SU-DHL-6 (cell line): ENCODE results near the gene NRG3.

Experiments used
- H2AFZ ChIP-seq: fragments of 200-600 bp; sonication (generic); 2 replicates; pipeline ENCODE4 v1.6.1; 2014; ENCODE audit warnings: low read depth, mild to moderate bottlenecking, moderate library complexity, mixed read lengths, antibody characterized with exemption, low read length; ENCODE audit not compliant: severe bottlenecking
- H3F3A ChIP-seq: fragments of 200-600 bp; shearing (Covaris generic); 2 replicates; pipeline ENCODE4 v1.6.0; 2016; ENCODE audit warnings: antibody characterized with exemption, mild to moderate bottlenecking; ENCODE audit not compliant: insufficient read depth
- H3K27ac ChIP-seq: fragments of 200-600 bp; sonication (generic); 2 replicates; pipeline ENCODE4 v1.5.1; 2016; ENCODE audit warnings: low read depth, mild to moderate bottlenecking, low read length, moderate library complexity, mixed read lengths
- H3K27me3 ChIP-seq: fragments of 200-600 bp; sonication (generic), shearing (Covaris generic); 2 replicates; pipeline ENCODE4 v1.6.0; 2014; ENCODE audit warnings: mild to moderate bottlenecking, low read length
- H3K36me3 ChIP-seq: fragments of 200-600 bp; sonication (generic); 2 replicates; pipeline ENCODE4 v1.6.1; 2014; ENCODE audit warnings: mild to moderate bottlenecking, low read length, mixed read lengths
- H3K4me2 ChIP-seq: fragments of 300-600, 200-600 bp; shearing (Covaris generic), sonication (generic); 2 replicates; pipeline ENCODE4 v1.6.0; 2014; ENCODE audit warnings: low read length, low read depth, mild to moderate bottlenecking; ENCODE audit not compliant: poor library complexity, severe bottlenecking
- H3K4me3 ChIP-seq: fragments of 200-600 bp; sonication (generic); 2 replicates; pipeline ENCODE4 v1.5.1; 2014; ENCODE audit warnings: antibody characterized with exemption, low read length, mild to moderate bottlenecking, mixed read lengths; ENCODE audit not compliant: insufficient read depth, poor library complexity, severe bottlenecking
- H3K79me2 ChIP-seq: fragments of 200-600 bp; sonication (generic); 2 replicates; pipeline ENCODE4 v1.6.1; 2014; ENCODE audit warnings: mild to moderate bottlenecking, low read length, moderate library complexity; ENCODE audit not compliant: insufficient read depth
- H3K9ac ChIP-seq: fragments of 200-600 bp; sonication (generic); 2 replicates; pipeline ENCODE4 v1.7.0; 2014; ENCODE audit warnings: mild to moderate bottlenecking, low read length
- H3K9me2 ChIP-seq: fragments of 200-600 bp; sonication (generic); replicated peaks from 2 replicates; pipeline ENCODE4 v1.6.1; 2014; ENCODE audit warnings: low read length; ENCODE audit not compliant: insufficient read depth
- H3K9me3 ChIP-seq: fragments of 200-600 bp; sonication (generic); 2 replicates; pipeline ENCODE4 v1.6.1; 2014; ENCODE audit warnings: low read length, mixed read lengths; ENCODE audit not compliant: insufficient read depth
- H4K20me1 ChIP-seq: fragments of 200-600 bp; sonication (generic); 2 replicates; pipeline ENCODE4 v1.6.1; 2014; ENCODE audit warnings: low read depth, mild to moderate bottlenecking, antibody characterized with exemption, low read length, moderate library complexity, mixed read lengths
- EZH2phosphoT487 ChIP-seq: fragments of 200-600 bp; sonication (generic), shearing (Covaris generic); conservative IDR thresholded peaks from 2 replicates; pipeline ENCODE4 v1.6.1; 2018; ENCODE audit warnings: mild to moderate bottlenecking, antibody characterized with exemption, low read length, moderate library complexity, mixed read lengths
- TF ChIP-seq, protein P1 (sequence below): fragments of 200-600 bp; sonication (generic); IDR thresholded peaks from one replicate; pipeline ENCODE4 v1.5.1; 2017; ENCODE audit warnings: antibody characterized with exemption, mild to moderate bottlenecking, low read length, moderate library complexity; ENCODE audit not compliant: insufficient read depth, poor library complexity, severe bottlenecking

NRG3 gene

DNA sequence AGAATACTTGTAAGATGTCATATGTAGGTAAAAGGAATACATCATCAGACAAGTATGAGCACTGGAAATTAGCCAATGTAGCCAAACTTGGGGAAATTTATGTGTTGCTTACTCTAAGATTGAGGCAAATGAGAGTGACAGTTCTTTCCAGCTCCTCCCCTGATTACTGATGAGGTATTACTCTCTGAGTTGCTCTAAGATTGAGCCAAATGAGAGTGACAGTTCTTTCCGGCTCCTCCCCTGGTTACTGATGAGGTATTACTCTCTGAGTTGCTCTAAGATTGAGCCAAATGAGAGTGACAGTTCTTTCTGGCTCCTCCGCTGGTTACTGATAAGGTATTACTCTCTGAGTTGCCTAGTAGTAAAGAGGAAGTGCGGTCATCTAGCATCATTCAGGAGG is 435.8 kb downstream of the NRG3 start:
- H3K27ac ChIP-seq = no peak overlapping the region
- H3K27me3 ChIP-seq = no peaks in the 10 kb centered on the region
- no peaks in the 10 kb centered on the region for H3K36me3 ChIP-seq
- TF ChIP-seq, protein P1, sequence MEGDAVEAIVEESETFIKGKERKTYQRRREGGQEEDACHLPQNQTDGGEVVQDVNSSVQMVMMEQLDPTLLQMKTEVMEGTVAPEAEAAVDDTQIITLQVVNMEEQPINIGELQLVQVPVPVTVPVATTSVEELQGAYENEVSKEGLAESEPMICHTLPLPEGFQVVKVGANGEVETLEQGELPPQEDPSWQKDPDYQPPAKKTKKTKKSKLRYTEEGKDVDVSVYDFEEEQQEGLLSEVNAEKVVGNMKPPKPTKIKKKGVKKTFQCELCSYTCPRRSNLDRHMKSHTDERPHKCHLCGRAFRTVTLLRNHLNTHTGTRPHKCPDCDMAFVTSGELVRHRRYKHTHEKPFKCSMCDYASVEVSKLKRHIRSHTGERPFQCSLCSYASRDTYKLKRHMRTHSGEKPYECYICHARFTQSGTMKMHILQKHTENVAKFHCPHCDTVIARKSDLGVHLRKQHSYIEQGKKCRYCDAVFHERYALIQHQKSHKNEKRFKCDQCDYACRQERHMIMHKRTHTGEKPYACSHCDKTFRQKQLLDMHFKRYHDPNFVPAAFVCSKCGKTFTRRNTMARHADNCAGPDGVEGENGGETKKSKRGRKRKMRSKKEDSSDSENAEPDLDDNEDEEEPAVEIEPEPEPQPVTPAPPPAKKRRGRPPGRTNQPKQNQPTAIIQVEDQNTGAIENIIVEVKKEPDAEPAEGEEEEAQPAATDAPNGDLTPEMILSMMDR = no peak
- TF ChIP-seq EZH2phosphoT487 = no peak
- H3K9me3 ChIP-seq = no peaks in the 10 kb centered on the region
- no peaks in the 10 kb centered on the region for H4K20me1 ChIP-seq
- H2AFZ ChIP-seq = no peak overlapping the region
- no peaks in the 10 kb centered on the region for H3F3A ChIP-seq
- no peaks in the 10 kb centered on the region for H3K79me2 ChIP-seq
- H3K4me2 ChIP-seq = no peak overlapping the region
- no peak overlapping the region for H3K4me3 ChIP-seq
- H3K9me2 ChIP-seq = no peaks in the 10 kb centered on the region
- H3K9ac ChIP-seq = no peak overlapping the region

DNA sequence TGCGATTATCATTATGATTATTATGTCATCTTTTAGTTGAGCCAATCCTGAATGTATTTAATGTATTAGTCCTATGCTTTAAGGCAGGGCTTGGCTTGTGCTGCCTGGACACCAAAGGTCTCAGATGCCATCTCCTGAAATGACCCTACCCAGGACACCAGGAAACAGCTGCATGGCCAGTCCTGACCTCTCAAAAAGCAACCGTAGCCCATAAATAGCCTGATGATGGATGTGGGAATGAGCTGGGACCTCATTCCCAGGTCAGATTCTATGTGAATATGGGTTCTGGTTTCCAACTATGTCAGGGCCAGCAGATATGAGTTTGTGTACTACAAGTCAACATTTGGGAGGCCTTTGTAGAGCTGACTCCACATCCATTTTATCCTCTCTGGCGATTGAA is 438.4 kb downstream of the NRG3 start:
- H3K4me2 ChIP-seq = no peak overlapping the region
- no peaks in the 10 kb centered on the region for H4K20me1 ChIP-seq
- H3F3A ChIP-seq = no peaks in the 10 kb centered on the region
- no peaks in the 10 kb centered on the region for H3K9me3 ChIP-seq
- H3K27ac ChIP-seq = no peak overlapping the region
- H3K4me3 ChIP-seq = no peak overlapping the region
- TF ChIP-seq EZH2phosphoT487 = no peak
- TF ChIP-seq, protein P1 = no peak
- no peak overlapping the region for H3K9ac ChIP-seq
- H3K79me2 ChIP-seq = no peaks in the 10 kb centered on the region
- no peaks in the 10 kb centered on the region for H3K36me3 ChIP-seq
- no peaks in the 10 kb centered on the region for H3K9me2 ChIP-seq
- no peaks in the 10 kb centered on the region for H3K27me3 ChIP-seq
- no peak overlapping the region for H2AFZ ChIP-seq

DNA sequence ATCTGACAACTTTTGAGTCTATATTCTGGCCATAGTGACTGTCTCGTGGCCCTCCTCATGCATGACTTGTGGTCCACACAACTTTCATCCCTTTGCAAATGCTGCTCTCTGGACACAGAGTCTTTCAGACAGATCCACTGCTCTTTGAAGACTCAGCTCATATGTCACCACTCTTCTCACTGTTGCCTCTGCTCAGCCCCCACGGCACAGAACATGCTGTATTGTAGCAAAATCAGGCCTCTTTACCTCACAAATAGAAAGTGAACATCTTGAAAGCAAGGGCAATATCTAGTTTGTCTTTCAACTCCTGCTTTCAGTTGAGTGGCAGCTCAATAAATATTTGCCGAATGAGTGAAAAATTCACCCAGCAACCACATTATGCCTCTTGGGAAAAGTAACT is 443.5 kb downstream of the NRG3 start:
- H3K27me3 ChIP-seq = no peaks in the 10 kb centered on the region
- H3K36me3 ChIP-seq = no peaks in the 10 kb centered on the region
- H3K9ac ChIP-seq = no peak overlapping the region
- H2AFZ ChIP-seq = no peak overlapping the region
- H3K27ac ChIP-seq = no peak overlapping the region
- H3K9me3 ChIP-seq = no peaks in the 10 kb centered on the region
- H3K79me2 ChIP-seq = no peaks in the 10 kb centered on the region
- H3F3A ChIP-seq = no peaks in the 10 kb centered on the region
- H4K20me1 ChIP-seq = no peaks in the 10 kb centered on the region
- H3K9me2 ChIP-seq = no peaks in the 10 kb centered on the region
- H3K4me2 ChIP-seq = no peak overlapping the region
- no peak overlapping the region for H3K4me3 ChIP-seq
- TF ChIP-seq, protein P1 = no peak
- no peak for TF ChIP-seq EZH2phosphoT487
